ENCODE data around the gene FETUB. TPM values are rescaled to one million over a fixed set of nuclear protein-coding genes. Genes with fewer than 3 reads are reported as not detected.
"Not testable (repeated sequence)": the region's sequence is repeated elsewhere in the genome, so short reads cannot be mapped to it uniquely, and the experiment has no call there.

Gene FETUB
- total RNA-seq, 1 experiment from 2014 or later = not detected

GRCh38 chr3:186683979-186684378 is 43.8 kb downstream of the FETUB start:
- no peaks in the 10 kb centered on the region for H3K79me2 ChIP-seq (ENCODE audit: low read length)
- intact Hi-C loops (cut with micrococcal nuclease) = no loop called here
- no peaks in the 10 kb centered on the region for H3K4me1 ChIP-seq (ENCODE audit: insufficient read depth, low read length)
- no peaks in the 10 kb centered on the region for H4K20me1 ChIP-seq (ENCODE audit: low read length)
- H3K36me3 ChIP-seq (ENCODE audit: low read depth, low read length) = no peaks in the 10 kb centered on the region
- H3K4me3 ChIP-seq (ENCODE audit: low read length) = no peak overlapping the region
- no peak for DNase-seq
- H3K9me3 ChIP-seq (ENCODE audit: low read length) = no peaks in the 10 kb centered on the region
- H3K9ac ChIP-seq (ENCODE audit: low read length) = no peak overlapping the region
- H2AFZ ChIP-seq (ENCODE audit: low read length) = no peak overlapping the region
- H3K4me2 ChIP-seq (ENCODE audit: low read length) = no peak overlapping the region
- ChIA-PET CTCF (no interaction called here), POLR2A (ENCODE audit: unreplicated experiment) (no interaction called here)
- no peak for ATAC-seq
- no peak overlapping the region for H3K27ac ChIP-seq (ENCODE audit: low read length)
- no TSS peak for BruUV-seq (replicated peaks)
- no peaks in the 10 kb centered on the region for H3F3A ChIP-seq (ENCODE audit: low read length, unreplicated experiment)
- H3K9me2 ChIP-seq (replicated peaks; ENCODE audit: low read length) = no peaks in the 10 kb centered on the region
- no peaks in the 10 kb centered on the region for H3K27me3 ChIP-seq (ENCODE audit: low read length)
- TF ChIP-seq EZH2 (IDR thresholded peaks at IDR 0.05; ENCODE audit: low read length, unreplicated experiment) (no peak), CTCF (conservative IDR thresholded peaks at IDR 0.05; ENCODE audit: low read depth, low read length) (no peak), EZH2phosphoT487 (IDR thresholded peaks at IDR 0.05; ENCODE audit: borderline replicate concordance, low read length) (no peak)

GRCh38 chr3:186686475-186686874 is 46.3 kb downstream of the FETUB start:
- H3K4me1 ChIP-seq (ENCODE audit: insufficient read depth, low read length); H3K9me3 ChIP-seq (ENCODE audit: low read length); H3F3A ChIP-seq (ENCODE audit: low read length, unreplicated experiment); H3K27ac ChIP-seq (ENCODE audit: low read length); CTCF ChIA-PET; H4K20me1 ChIP-seq (ENCODE audit: low read length); BruUV-seq (replicated peaks); H3K79me2 ChIP-seq (ENCODE audit: low read length); H3K36me3 ChIP-seq (ENCODE audit: low read depth, low read length); H3K9me2 ChIP-seq (replicated peaks; ENCODE audit: low read length); POLR2A ChIA-PET (ENCODE audit: unreplicated experiment); H2AFZ ChIP-seq (ENCODE audit: low read length); ATAC-seq; H3K27me3 ChIP-seq (ENCODE audit: low read length); H3K9ac ChIP-seq (ENCODE audit: low read length); H3K4me2 ChIP-seq (ENCODE audit: low read length); intact Hi-C loops (cut with micrococcal nuclease); DNase-seq; H3K4me3 ChIP-seq (ENCODE audit: low read length): not testable (repeated sequence)

DNA sequence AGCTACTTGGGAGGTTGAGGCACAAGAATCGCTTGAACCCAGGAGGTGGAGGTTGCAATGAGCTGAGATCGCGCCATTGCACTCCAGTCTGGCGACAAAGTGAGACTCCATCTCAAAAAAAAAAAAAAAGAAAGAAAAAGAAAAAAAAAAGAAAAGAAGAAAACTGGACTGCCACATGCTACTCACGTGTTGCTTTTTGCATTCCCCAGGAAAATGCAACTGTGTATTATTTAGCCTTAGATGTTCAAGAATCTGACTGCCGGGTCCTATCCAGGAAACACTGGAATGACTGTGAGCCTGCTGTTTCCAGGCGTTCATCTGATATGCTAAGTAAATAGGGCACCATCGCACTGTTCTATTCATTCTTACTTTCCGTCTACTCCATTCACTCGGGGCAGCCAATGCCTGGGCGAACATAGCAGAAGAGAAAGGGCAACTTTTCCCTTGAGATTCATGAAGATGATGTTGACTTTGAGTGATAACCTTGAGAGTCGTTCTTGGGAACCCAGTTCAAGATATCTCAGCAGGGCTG is 47.0 kb downstream of the FETUB start:
- no peak overlapping the region for H3K4me2 ChIP-seq (ENCODE audit: low read length)
- H3K27ac ChIP-seq (ENCODE audit: low read length) = no peak overlapping the region
- H3K36me3 ChIP-seq (ENCODE audit: low read depth, low read length) = no peaks in the 10 kb centered on the region
- intact Hi-C loops (cut with micrococcal nuclease) = no loop called here
- no peak for TF ChIP-seq EZH2 (IDR thresholded peaks at IDR 0.05; ENCODE audit: low read length, unreplicated experiment)
- TF ChIP-seq CTCF (conservative IDR thresholded peaks at IDR 0.05; ENCODE audit: low read depth, low read length) = no peak
- TF ChIP-seq EZH2phosphoT487 (IDR thresholded peaks at IDR 0.05; ENCODE audit: borderline replicate concordance, low read length) = no peak
- no peak overlapping the region for H2AFZ ChIP-seq (ENCODE audit: low read length)
- ATAC-seq (no peak), DNase-seq (no peak)
- H3K9me2 ChIP-seq (replicated peaks; ENCODE audit: low read length) = no peaks in the 10 kb centered on the region; the same call in 1 of the 2 replicates
- ChIA-PET CTCF (no interaction called here), POLR2A (ENCODE audit: unreplicated experiment) (no interaction called here)
- no peak overlapping the region for H3K9ac ChIP-seq (ENCODE audit: low read length)
- H3K79me2 ChIP-seq (ENCODE audit: low read length) = no peaks in the 10 kb centered on the region
- H3K4me1 ChIP-seq (ENCODE audit: insufficient read depth, low read length) = no peaks in the 10 kb centered on the region
- H3K4me3 ChIP-seq (ENCODE audit: low read length) = no peak overlapping the region
- no peaks in the 10 kb centered on the region for H3K27me3 ChIP-seq (ENCODE audit: low read length)
- no peaks in the 10 kb centered on the region for H3F3A ChIP-seq (ENCODE audit: low read length, unreplicated experiment)
- H3K9me3 ChIP-seq (ENCODE audit: low read length) = no peaks in the 10 kb centered on the region
- H4K20me1 ChIP-seq (ENCODE audit: low read length) = no peaks in the 10 kb centered on the region
- BruUV-seq (replicated peaks) = no TSS peak

- H3K9ac ChIP-seq (ENCODE audit: low read length); CTCF ChIA-PET; H3K9me3 ChIP-seq (ENCODE audit: low read length); H3K79me2 ChIP-seq (ENCODE audit: low read length); H4K20me1 ChIP-seq (ENCODE audit: low read length); H2AFZ ChIP-seq (ENCODE audit: low read length); H3K27me3 ChIP-seq (ENCODE audit: low read length); POLR2A ChIA-PET (ENCODE audit: unreplicated experiment); BruUV-seq (replicated peaks); H3K27ac ChIP-seq (ENCODE audit: low read length); H3K4me3 ChIP-seq (ENCODE audit: low read length); H3K36me3 ChIP-seq (ENCODE audit: low read depth, low read length); H3K9me2 ChIP-seq (replicated peaks; ENCODE audit: low read length); H3F3A ChIP-seq (ENCODE audit: low read length, unreplicated experiment); H3K4me2 ChIP-seq (ENCODE audit: low read length); DNase-seq; ATAC-seq; intact Hi-C loops (cut with micrococcal nuclease): not testable (repeated sequence)
- peaks cover 29% of the 10 kb centered on the region for H3K4me1 ChIP-seq (ENCODE audit: insufficient read depth, low read length)
Measured at GRCh38 chr3:186690304-186690703, 50.1 kb downstream of the FETUB start.

All from PC-3 (cell line).